Hypothalamus (tissue), 51 donors: ENCODE data around the gene ZNF443.
"Not testable (repeated sequence)": the region's sequence is repeated elsewhere in the genome, so short reads cannot be mapped to it uniquely, and the experiment has no call there.

Experiments used
- DNase-seq, 51 donors: peaks; one replicate each; lab custom pipeline; 2025; lab: John Stamatoyannopoulos, UW

ZNF443 gene

DNA sequence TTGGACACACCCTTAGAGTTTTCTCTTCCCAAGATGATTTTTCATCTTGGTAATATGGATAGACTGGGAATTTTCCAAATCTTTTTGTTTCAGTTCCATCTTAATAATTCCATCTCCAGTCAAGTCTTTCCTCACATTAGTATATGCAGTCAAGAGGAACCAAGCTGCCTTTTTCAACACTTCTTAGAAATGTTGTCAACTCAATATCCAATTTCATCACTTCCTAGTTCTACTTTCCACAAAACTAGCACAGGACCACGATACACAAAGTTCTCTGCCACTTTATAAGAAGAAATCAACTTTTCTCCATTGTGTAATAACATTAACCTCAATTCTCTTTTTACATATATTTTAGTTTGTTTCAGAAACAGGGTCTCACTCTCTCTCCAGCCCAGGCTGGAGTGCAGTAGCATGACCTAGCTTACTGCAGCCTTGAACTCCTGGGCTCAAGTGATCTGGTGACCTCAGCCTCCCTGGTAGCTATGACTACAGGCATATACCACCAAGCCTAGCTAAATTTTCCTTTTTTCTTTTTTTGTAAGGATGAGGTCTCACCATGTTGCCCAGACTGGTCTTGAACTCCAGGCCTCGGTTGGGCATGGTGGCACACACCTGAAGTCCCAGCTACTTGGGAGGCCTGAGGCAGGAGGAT, 15.5 kb downstream of the ZNF443 start:
- DNase-seq = no peak

DNA sequence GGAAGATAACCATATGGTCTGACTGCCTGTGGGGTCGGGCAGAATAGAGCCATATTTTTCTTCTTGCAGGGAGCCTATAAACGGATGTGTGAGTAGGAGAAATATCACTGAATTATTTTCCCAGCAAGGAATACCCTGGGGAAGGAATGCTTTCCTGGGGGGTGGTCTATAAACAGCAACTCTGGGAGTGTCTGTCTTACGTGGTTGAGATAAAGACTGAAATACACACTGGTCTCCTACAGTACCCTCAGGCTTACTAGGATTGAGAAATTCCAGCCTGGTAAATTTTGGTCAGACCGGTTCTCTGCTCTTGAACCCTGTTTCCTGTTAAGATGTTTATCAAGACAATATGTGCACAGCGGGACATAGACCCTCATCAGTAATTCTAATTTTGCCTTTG, 23.5 kb downstream of the ZNF443 start:
- not testable (repeated sequence) for DNase-seq

DNA sequence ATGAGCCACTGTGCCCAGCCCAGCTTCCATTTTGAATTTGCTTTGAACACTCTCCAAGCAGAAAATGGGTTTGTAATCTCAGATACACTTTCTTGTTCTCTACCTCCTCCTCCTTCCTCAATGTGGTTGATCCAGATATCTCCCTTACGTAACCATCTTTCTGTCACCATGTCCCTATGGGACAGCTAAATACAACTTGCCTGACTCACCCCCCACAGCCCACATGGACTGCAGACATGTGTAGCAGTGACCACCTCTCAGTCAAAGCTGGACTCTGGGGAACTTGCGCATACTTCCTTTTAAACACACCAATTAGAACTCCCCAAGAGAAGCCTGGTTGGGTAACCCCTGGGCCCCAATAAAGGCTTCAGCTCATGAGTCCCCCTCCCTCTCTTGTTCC, 28.9 kb downstream of the ZNF443 start:
- DNase-seq = no peak

DNA sequence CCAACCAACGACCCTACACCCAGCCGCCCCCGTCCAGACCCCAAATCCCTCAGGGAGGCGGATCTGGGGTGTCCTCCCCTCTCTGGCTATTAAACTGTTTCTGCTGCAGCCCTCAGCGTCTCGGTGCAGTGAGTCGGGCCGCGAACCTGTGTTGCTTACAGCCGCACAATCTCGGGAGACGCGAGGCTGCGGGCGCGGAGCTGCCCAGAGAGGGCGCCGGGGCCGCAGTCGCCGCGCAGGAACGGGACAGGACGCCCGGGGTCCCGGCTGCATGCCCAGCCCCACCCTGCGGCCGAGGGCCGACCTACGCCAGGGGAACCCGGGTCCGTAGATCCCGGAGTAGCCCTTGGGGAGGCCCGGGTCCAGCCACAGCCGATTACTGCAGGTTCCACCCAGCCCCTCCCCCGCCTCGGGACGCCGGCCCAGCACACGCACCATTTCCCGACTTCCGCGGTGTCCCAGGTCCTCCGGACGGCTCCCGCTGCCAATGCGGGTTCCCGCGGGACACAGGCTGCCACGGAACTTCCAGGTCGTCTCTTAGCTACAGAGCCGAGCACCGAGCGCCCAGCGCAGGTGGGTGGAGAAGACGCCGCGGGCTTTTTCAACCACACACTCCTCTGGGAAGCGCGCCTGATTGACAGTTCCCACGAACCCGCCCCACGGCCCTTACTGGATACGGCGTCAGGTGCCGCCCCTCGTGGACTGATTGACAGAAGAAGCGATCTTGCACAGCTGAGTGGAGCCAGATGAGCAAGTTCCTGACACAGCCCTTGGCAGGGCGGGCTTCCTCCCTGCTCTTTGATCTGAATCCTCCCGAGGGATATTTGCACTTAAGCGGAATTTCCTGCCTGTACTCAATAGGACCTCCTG, 40.0 kb downstream of the ZNF443 start, which contains the start of gene ZNF799:
TSS of gene ZNF799 (minus strand) at position 639 of the 870 bp plus-strand sequence. CDS start at position 438, 201 bp downstream.
- DNase-seq = peak; percentile 58 to 99 (median 94)

GRCh38 chr19:12399901-12400632, 40.8 kb downstream of the ZNF443 start:
- DNase-seq = peak in 14 of 51 donors; percentile 0 to 34 (median 11)

DNA sequence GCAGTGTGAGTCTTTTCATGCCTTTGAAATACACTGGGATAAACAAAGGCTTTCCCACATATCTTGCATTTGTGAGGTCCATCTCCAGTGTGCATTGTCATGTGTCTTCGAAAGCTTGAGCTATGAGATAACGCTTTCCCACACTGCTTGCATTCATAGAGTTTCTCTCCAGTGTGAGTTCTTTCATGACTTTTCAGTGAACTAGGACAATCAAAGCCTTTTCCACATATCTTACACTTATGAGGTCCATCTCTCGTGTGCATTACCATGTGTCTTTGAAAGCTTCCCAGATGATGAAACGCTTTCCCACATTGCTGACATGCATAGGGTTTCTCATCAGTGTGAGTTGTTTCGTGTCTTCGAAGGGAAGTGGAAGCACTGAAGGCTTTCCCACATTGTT, 49.7 kb downstream of the ZNF443 start:
- DNase-seq = not testable (repeated sequence)

DNA sequence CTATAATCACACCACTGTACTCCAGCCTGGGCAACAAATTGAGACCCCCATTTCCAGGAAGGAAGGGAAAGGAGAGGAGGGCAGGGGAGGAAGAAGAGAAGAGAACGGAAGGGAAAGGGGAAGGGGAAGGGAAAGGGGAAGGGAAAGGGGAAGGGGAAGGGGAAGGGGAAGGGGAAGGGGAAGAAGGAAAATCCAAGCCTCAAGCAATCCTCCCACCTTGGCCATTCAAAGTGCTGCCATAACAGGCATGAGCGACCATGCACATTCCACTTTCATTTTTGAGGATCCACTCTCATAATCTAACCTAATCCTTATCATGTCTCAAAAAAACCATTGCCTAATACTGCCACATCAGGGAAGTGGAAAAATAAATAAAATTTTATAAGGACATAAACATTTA, 54.5 kb downstream of the ZNF443 start:
- not testable (repeated sequence) for DNase-seq

- no peak for DNase-seq
Measured at GRCh38 chr19:12380444-12380737, 60.4 kb downstream of the ZNF443 start.

- no peak for DNase-seq
Measured at GRCh38 chr19:12379732-12380443, 60.9 kb downstream of the ZNF443 start.
